HUES64 (cell line): ENCODE results near the gene AKR1D1.
A peak's percentile ranks its signal among the peaks of the same experiment; 100 is the strongest.
"Not testable (repeated sequence)": the region's sequence is repeated elsewhere in the genome, so short reads cannot be mapped to it uniquely, and the experiment has no call there.

Experiments used
- H3K27ac ChIP-seq: 2 replicates; pipeline ENCODE4 v1.7.0; 2013; ENCODE audit warnings: low read depth, low read length, inconsistent platforms
- H3K27me3 ChIP-seq: 2 replicates; pipeline ENCODE4 v1.6.1; 2013; ENCODE audit warnings: mild to moderate bottlenecking, low read length; ENCODE audit not compliant: insufficient read depth
- H3K36me3 ChIP-seq: 2 replicates; pipeline ENCODE4 v1.6.1; 2013; ENCODE audit warnings: mild to moderate bottlenecking, low read length; ENCODE audit not compliant: insufficient read depth
- H3K4me1 ChIP-seq: 2 replicates; pipeline ENCODE4 v1.6.1; 2013; ENCODE audit warnings: mild to moderate bottlenecking, low read length, moderate library complexity; ENCODE audit not compliant: insufficient read depth
- H3K4me3 ChIP-seq: 2 replicates; pipeline ENCODE4 v1.5.1; 2013; ENCODE audit warnings: mild to moderate bottlenecking, low read length, moderate library complexity
- H3K9ac ChIP-seq: 2 replicates; pipeline ENCODE4 v1.6.1; 2013; ENCODE audit warnings: mild to moderate bottlenecking, low read depth, low read length
- H3K9me3 ChIP-seq: 2 replicates; pipeline ENCODE4 v1.6.1; 2013; ENCODE audit warnings: low read depth, low read length; ENCODE audit not compliant: insufficient read depth
- WGBS: fragments of 150-250, 120-280 bp; methylation state at CpG from one replicate; pipeline ENCODE4 v1.1.7; 2013; ENCODE audit warnings: missing lambda C conversion rate; 5-methylcytosine and 5-hydroxymethylcytosine counted together

AKR1D1 gene

DNA sequence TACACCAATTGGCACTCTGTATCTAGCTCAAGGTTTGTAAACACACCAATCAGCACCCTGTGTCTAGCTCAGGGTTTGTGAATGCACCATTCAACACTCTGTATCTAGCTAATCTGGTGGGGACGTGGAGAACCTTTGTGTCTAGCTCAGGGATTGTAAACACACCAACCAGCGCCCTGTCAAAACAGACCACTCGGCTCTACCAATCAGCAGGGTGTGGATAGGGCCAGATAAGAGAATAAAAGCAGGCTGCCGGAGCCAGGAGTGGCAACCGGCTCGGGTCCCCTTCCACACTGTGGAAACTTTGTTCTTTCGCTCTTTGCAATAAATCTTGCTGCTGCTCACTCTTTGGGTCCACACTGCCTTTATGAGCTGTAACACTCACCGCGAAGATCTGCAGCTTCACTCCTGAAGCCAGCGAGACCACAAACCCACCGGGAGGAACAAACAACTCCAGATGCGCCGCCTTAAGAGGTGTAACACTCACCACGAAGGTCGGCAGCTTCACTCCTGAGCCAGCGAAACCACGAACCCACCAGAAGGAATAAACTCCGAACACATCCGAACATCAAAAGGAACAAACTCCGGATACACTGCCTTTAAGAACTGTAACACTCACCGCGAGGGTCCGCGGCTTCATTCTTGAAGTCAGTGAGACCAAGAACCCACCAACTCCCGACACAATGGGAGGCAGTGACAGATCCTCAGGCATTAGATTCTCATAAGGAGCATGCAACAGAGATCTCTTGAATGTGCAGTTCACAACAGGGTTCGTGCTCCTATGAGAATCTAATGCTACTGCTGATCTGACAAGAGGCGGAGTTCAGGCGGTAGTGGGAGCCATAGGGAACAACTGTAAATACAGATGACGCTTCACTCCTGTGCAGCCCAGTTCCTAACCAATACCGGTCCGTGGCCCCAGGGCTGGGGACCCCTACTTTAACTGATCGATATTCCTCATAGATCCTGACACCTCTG is 70.8 kb downstream of the AKR1D1 start:
- not testable (repeated sequence) for H3K27me3 ChIP-seq, H3K9me3 ChIP-seq, H3K9ac ChIP-seq, H3K36me3 ChIP-seq, H3K27ac ChIP-seq, H3K4me3 ChIP-seq, H3K4me1 ChIP-seq
- 96% methylated on average over 31 of the region's 32 CpGs for whole genome bisulfite sequencing

DNA sequence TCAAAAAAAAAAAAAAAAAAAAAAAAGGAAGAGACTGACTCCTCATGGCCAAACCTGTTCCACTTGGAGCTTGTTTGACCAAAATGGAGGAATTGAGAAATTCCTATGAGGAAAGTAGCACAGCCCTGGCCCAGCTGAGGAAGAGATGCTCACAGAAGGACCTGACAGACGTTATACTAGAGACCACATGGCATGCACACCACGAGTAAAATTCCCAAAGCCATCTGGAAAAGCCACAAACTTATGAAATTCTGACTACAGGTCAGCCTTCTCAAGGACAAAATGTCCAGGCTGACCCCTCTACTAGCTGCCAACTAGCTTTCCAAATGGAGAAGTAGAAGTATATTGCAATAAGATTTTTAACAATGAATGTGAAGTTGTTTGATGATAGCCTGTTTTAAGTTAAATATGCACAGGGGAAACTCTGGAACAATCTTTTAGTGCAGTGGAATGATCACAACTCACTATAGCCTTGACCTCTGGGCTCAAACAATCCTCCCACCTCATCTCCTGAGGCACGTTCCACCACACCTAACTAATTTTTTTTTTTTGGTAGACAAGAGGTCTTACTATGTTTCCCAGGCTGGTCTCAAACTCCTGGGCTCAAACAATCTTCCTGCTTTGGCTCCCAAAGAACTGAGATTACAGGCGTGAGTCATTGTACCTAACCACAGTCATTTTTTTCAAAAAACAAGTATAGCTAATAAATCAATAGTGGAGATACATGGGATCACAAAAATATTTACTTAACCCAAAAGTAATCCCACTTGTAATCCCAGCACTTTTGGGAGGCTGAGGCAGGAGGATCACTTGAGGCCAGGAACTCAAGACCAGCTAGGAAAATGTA is 75.7 kb downstream of the AKR1D1 start:
- Histone ChIP-seq H3K4me3 (no peak overlapping the region), H3K9me3 (no peaks in the 10 kb centered on the region), H3K4me1 (no peaks in the 10 kb centered on the region), H3K36me3 (no peaks in the 10 kb centered on the region), H3K27me3 (no peaks in the 10 kb centered on the region), H3K9ac (no peak overlapping the region), H3K27ac (no peak overlapping the region)
- WGBS = 92% methylated on average over 4 of the region's 4 CpGs

DNA sequence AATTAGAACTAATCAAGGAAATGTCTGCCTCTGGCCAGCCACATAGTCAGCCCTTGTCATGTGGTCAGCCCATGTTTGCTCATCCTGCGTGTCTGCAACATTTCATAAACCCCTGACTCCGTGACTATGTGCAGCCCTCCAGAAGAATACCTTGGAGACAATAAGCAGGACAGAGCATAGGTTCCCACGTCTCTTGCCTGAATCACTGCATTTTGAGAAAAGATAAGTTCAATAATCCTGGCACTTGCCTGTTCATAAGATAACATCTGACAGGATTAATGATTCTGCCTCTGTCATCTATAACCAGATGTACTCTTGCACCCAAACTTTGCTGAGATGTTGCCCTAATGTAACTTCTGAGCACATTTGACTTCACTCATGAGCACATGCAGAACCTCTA is 78.4 kb downstream of the AKR1D1 start:
- Histone ChIP-seq H3K27ac (no peak overlapping the region), H3K27me3 (no peaks in the 10 kb centered on the region), H3K9ac (no peak overlapping the region), H3K4me3 (no peak overlapping the region), H3K9me3 (no peaks in the 10 kb centered on the region), H3K36me3 (no peaks in the 10 kb centered on the region), H3K4me1 (no peaks in the 10 kb centered on the region)
- 96% methylated on average over 3 of the region's 3 CpGs for WGBS

DNA sequence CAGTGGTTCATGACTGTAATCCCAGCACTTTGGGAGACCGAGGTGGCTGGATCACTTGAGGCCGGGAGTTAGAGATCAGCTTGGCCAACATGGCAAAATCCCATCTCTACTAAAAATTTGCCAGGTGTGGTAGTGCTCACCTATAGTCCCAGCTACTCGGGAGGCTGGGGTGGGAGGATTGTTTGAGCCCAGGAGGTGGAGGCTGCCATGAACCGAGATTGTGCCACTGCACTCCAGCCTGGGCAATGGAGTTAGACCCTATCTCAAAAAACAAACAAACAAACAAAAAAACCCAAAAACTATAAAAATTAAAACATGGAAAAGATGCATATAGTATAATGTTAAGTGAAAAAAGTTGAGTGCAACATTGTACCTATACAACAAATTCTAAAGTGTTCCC is 81.4 kb downstream of the AKR1D1 start:
- H3K4me1 ChIP-seq = peaks cover 7% of the 10 kb centered on the region; the same call in 1 of the 2 replicates
- no peaks in the 10 kb centered on the region for H3K36me3 ChIP-seq
- no peak overlapping the region for H3K9ac ChIP-seq
- H3K9me3 ChIP-seq = no peaks in the 10 kb centered on the region
- H3K27me3 ChIP-seq = no peaks in the 10 kb centered on the region
- H3K4me3 ChIP-seq = no peak overlapping the region
- H3K27ac ChIP-seq = no peak overlapping the region
- 100% methylated on average over 4 of the region's 4 CpGs for WGBS

DNA sequence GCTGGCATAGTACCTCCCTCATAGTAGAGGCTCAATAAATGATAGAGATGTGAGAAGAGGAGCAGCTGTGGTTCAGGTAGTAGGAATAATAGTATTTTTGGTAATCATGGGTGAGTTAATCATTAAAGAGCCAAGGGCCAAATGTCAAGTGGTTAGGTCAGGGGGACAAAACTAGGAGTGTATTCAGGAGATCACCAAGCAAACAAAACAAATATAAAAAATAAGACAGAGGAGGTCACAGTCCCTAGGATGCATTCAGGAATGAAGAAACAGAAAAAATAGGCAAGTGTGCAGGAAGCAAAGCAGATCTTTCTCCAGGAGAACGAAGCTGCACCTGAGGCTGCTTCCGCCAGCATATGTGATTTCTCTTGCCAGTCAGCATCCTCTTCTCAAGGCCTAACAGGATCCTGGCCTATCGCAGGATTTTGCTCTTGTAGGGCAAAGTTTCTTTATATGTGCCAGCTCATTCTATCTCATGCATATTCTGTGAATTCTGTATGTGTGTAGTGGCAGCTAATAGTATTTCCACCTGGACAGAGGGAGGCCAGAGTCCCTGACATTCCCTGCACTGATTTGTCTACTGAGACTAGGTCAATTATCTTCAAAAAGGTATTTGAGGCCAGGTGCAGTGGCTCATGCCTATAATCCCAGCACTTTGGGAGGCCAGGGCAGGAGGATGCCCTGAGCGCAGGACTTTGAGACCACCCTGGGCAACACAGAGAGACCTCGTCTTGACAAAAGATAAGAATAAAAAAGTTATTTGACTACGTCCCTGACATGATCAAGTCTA is 82.7 kb downstream of the AKR1D1 start:
- 96% methylated on average over 6 of the region's 6 CpGs for WGBS
- H3K9me3 ChIP-seq = peaks cover 10% of the 10 kb centered on the region
- no peak overlapping the region for H3K27ac ChIP-seq
- H3K4me1 ChIP-seq = peaks cover 7% of the 10 kb centered on the region; the same call in 1 of the 2 replicates
- H3K36me3 ChIP-seq = peaks cover 8% of the 10 kb centered on the region
- H3K27me3 ChIP-seq = no peaks in the 10 kb centered on the region
- no peak overlapping the region for H3K4me3 ChIP-seq
- no peak overlapping the region for H3K9ac ChIP-seq

DNA sequence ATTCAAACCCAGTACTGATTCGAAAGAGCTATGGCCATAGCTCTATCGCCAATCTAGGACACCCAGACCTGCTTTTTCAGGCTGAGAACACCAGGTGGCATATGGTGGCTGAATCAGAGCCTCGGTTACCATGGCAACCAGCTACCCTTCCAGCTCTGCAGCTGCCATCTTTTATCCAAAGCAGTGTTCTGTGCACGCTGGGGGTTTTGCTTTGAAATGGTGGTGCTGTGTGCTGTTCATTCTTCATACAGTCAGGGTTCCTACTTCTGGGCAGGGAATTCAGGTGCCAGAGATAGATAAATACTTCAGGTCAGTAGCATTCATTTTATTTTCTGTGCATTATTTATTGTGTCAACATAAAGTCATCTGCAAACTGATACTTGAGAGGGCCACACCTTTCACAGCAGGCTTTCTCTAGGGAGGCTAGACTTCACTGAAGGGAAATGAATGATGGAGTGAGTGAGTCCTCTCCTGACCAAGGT is 85.4 kb downstream of the AKR1D1 start:
- Histone ChIP-seq H3K4me3 (no peak overlapping the region), H3K9me3 (peaks cover 26% of the 10 kb centered on the region), H3K9ac (no peak overlapping the region), H3K36me3 (peaks cover 19% of the 10 kb centered on the region), H3K4me1 (peaks cover 11% of the 10 kb centered on the region), H3K27ac (no peak overlapping the region), H3K27me3 (no peaks in the 10 kb centered on the region)
- 20% methylated on average over 4 of the region's 4 CpGs for WGBS

DNA sequence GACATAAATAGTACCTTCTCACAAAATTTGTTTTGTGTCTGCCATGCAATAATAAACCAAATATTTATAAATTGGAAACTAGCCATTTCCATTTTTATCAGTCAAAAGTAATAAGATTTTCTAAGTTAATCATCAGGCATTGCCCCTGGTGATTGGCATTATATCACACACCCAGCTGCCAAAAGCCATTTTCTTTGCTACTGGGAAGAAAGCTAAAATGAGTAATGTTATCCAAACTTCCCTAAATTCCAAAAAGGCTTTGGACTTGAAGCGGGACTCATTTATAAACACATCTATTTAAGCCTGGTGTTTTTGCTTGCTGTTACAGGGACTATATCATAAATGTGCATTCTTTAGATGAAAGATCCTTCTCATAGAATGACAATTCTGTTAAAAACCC is 86.0 kb downstream of the AKR1D1 start:
- Histone ChIP-seq H3K36me3 (peaks cover 19% of the 10 kb centered on the region), H3K9ac (no peak overlapping the region), H3K4me1 (peaks cover 17% of the 10 kb centered on the region), H3K27ac (no peak overlapping the region), H3K4me3 (no peak overlapping the region), H3K27me3 (no peaks in the 10 kb centered on the region), H3K9me3 (peaks cover 26% of the 10 kb centered on the region)
- no CpG with 5 or more reads among the region's 1 CpG for WGBS

DNA sequence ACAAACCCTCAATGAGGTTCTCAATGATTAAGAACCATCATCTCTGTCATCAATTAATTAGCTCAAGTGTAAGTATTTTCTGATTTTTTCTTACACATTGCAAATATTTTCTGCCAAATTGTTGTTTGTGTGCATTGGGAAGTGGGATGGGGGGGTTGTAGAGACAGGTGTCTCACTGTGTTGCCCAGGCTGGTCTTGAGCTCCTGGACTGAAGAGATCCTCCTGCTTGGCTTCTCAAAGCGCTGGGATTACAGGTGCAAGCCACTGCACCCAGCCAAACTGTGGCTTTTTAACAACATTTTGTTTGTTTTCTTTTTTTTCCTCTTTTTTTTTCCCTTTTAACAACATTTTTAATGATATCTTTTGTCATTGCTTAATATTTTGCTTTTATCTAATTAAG is 87.5 kb downstream of the AKR1D1 start:
- H3K4me1 ChIP-seq = peaks cover 32% of the 10 kb centered on the region
- H3K9me3 ChIP-seq = peaks cover 26% of the 10 kb centered on the region
- no peak overlapping the region for H3K27ac ChIP-seq
- no peak overlapping the region for H3K9ac ChIP-seq
- H3K27me3 ChIP-seq = no peaks in the 10 kb centered on the region
- no peak overlapping the region for H3K4me3 ChIP-seq
- 89% methylated on average over 1 of the region's 1 CpG for WGBS
- H3K36me3 ChIP-seq = peaks cover 19% of the 10 kb centered on the region

DNA sequence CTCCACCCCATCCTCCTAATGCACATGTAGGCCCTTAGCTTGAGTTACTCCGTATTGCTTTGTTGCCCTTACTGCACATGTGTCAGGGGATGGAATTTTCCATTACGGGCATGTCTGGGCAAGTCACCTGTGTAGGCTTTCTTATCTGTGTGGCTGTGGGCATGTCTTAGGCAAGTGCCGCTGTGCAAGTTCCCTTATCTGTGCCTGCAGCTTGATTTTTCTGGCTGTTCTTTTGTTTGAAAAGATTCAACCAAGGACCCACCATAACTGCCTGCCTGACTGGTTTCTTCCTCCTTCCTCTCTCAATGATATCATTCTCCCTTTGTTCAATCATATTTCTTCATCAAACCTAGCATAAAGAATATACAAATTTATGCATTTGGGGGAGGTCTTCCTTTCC is 88.5 kb downstream of the AKR1D1 start:
- peaks cover 19% of the 10 kb centered on the region for H3K36me3 ChIP-seq
- WGBS = 93% methylated on average over 3 of the region's 3 CpGs
- no peaks in the 10 kb centered on the region for H3K27me3 ChIP-seq
- no peak overlapping the region; the same call in 1 of the 2 replicates for H3K27ac ChIP-seq
- H3K4me1 ChIP-seq = peaks cover 39% of the 10 kb centered on the region
- peaks cover 26% of the 10 kb centered on the region for H3K9me3 ChIP-seq
- no peak overlapping the region for H3K9ac ChIP-seq
- no peak overlapping the region for H3K4me3 ChIP-seq

DNA sequence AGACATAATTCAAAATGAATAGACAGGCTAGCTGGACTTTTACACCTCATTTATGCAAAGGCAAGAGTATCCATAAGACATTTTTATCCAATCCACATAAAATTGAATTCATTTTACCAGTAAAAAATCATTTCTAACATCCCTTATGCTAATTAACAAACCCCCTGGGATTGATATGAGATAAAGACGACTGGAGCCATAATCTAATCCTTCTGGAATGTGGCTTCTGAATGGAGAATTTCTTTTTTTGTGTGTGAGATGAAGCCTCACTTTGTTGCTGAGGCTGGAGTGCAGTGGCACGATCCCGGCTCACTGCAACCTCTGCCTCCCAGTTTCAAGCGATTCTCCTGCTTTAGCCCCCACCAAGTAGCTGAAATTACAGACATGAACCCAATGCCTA is 90.4 kb downstream of the AKR1D1 start:
- Histone ChIP-seq H3K27me3 (no peaks in the 10 kb centered on the region), H3K27ac (peak overlapping the region; percentile 98), H3K4me3 (no peak overlapping the region), H3K9ac (peak overlapping the region; percentile 57), H3K9me3 (peaks cover 26% of the 10 kb centered on the region), H3K4me1 (peaks cover 56% of the 10 kb centered on the region), H3K36me3 (peaks cover 19% of the 10 kb centered on the region)
- WGBS = 66% methylated on average over 4 of the region's 4 CpGs
